GM12874 (cell line): Measurements from ENCODE around the gene KLK10.

Experiments used
- TF ChIP-seq, protein P1 (sequence below): IDR thresholded peaks from 2 replicates; pipeline ENCODE4 v1.5.1; 2011; ENCODE audit warnings: low read depth, mild to moderate bottlenecking, control low read depth, low read length, moderate library complexity; ENCODE audit not compliant: insufficient read depth

KLK10 gene, protein sequence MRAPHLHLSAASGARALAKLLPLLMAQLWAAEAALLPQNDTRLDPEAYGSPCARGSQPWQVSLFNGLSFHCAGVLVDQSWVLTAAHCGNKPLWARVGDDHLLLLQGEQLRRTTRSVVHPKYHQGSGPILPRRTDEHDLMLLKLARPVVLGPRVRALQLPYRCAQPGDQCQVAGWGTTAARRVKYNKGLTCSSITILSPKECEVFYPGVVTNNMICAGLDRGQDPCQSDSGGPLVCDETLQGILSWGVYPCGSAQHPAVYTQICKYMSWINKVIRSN

GRCh38 chr19:51019544-51019925 is at the start of gene KLK10:
Gene KLK10, minus strand, starts transcription at chr19:51019709. Its CDS starts 579 bp downstream, at chr19:51019130.
- TF ChIP-seq, protein P1, sequence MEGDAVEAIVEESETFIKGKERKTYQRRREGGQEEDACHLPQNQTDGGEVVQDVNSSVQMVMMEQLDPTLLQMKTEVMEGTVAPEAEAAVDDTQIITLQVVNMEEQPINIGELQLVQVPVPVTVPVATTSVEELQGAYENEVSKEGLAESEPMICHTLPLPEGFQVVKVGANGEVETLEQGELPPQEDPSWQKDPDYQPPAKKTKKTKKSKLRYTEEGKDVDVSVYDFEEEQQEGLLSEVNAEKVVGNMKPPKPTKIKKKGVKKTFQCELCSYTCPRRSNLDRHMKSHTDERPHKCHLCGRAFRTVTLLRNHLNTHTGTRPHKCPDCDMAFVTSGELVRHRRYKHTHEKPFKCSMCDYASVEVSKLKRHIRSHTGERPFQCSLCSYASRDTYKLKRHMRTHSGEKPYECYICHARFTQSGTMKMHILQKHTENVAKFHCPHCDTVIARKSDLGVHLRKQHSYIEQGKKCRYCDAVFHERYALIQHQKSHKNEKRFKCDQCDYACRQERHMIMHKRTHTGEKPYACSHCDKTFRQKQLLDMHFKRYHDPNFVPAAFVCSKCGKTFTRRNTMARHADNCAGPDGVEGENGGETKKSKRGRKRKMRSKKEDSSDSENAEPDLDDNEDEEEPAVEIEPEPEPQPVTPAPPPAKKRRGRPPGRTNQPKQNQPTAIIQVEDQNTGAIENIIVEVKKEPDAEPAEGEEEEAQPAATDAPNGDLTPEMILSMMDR: no peak

DNA sequence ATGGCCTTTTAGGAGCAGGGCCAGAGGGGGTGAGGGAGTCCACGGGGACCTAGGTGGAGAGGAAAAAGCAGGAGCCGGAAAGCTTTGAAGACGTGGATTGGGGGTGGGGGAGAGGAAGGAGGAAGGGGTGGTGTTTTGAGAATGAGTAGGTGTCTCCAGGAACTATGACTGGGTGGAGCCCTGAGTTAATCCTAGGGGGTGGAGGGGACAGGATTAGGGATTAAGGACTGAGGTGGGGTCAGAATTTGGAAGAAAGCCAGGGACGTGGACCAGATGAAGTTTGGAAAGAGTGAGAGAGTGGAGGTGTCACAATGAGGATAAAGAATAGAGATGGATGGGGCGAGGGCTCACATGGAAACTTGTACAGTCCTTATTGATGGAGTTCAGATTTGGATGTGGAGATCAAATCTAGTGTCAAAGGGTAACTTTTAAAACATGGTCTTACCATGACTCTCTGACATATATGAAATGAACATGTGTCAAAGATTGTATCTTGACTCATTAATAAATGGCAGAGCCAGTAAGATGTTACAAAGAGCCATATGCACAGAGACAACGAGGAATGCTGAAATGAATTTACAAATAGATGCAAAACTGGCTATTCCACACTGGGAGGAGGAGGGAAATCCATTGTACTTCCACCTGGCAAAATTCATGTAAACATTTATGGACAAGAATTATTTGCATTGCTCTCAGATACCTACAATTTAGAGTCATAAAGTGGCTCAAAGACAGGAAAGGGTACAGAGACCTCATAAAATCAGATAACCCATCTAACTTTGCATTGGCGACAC is 47.1 kb upstream of the KLK10 start:
- TF ChIP-seq, protein P1: no peak

DNA sequence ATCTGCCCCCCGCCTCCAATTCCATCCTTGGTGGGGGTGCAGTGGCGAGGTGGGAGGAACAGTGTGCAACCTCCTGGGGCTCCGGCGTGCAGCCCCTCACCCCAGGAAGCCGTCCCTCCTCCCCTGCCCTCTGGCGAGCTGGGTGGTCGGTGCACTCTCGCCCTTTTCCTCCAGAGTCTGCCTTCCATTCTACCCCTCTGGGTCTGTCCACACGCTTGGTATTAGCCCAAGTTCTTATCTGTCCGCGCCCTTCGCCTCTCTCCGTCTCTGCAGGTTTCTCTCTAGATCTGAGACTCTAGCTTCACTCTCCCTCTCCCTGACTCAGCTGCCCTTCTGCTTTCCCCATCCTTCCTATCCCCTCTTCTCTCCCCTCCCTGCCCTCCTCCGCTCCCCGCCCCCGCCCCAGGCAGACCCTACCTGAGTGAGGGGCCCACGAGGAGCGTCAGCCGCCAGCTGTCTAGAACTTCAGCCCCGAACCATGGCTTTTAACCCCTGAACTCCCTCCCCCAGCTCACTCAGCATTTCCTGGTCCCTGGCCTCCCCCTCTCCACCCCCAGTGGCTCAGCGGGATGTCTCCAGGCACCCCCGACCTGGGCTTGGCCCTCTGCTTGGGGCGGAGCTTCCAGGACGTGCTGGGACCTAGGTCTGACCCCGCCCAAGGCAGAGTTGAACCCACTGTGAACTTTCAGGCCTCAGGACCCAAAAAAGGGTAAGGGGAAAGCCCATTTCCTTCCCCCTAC is 45.9 kb upstream of the KLK10 start:
- TF ChIP-seq, protein P1: no peak

DNA sequence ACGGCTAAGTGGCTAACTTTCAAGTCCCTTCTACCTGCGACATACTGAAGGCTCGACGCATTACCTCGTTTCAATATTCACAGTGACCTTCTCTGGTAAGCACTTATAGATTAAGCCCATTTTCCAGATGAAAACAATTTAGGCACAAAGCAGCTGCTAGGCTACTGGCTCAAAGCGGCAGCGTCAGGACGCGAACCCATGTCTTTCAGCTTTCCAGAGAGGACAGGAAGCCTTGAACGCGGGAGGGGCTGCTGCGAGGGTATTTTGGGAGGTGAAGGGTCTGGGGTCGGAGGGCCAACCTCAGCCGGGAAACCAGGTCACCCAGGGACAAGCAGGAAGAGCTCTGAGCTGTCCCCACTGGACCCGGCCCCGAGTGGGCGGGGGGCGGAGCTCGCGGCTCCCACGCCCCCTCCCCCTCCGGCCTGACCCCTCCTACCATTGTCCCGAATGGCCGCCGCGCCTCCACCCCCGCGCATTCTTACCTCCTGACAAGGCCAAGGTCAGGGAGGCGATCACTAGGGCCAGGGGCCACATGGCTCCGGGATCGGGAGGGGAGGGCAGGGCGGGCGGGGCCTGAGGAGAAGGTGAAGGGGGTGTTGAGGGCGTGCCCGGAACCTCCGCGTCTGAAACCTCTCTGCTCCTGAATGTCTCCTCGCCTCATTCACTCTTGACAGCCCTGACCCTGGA is 45.2 kb upstream of the KLK10 start, which contains the start of gene KLK13:
KLK13 (minus strand) TSS at position 559 of the 687 bp plus-strand sequence; CDS start at position 534, 25 bp downstream.
- TF ChIP-seq, protein P1: no peak

GRCh38 chr19:51063664-51064063 is 44.2 kb upstream of the KLK10 start:
- TF ChIP-seq, protein P1: no peak

DNA sequence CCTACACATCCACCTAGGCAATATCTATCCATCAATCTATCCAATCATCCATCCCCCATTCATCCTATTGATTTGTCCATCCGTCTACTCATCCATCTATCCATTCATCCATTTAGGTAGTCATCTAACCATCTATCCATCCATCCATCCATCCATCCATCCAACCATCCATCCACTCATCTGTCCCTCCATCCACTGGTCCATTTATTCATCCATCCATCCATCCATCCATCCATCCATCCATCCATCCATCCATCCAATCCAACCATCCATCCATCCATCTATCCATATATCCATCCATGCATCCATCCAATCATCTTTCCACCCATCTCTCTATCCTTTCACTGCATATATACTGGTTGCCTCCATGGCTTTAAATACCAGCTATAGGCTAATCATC is 41.5 kb upstream of the KLK10 start:
- TF ChIP-seq, protein P1: no peak
